A549 (cell line): ENCODE data around the gene COQ9.
A peak's percentile ranks its signal among the peaks of the same experiment; 100 is the strongest.

Experiments
- BHLHE40 ChIP-seq: IDR thresholded peaks from 2 replicates; pipeline ENCODE4 v1.6.1; 2012; ENCODE audit warnings: low read depth, low read length, inconsistent platforms
- CEBPB ChIP-seq, 2 experiments: fragments of >200 bp in 1 of 2; sonication (Bioruptor Twin) in 1 of 2; formaldehyde crosslinking in 1 of 2; IDR thresholded peaks; 2 replicates each; pipeline ENCODE4 v1.6.1; 2012 to 2016
- CTCF ChIP-seq: fragments of >200 bp; sonication (Bioruptor Twin); formaldehyde crosslinking; IDR thresholded peaks from 3 replicates; pipeline ENCODE4 v1.5.1; 2016
- E2F6 ChIP-seq: IDR thresholded peaks from 2 replicates; pipeline ENCODE4 v1.6.1; 2012; ENCODE audit warnings: low read depth, borderline replicate concordance
- EP300 ChIP-seq, 2 experiments: fragments of >200 bp; sonication (Bioruptor Twin); formaldehyde crosslinking; IDR thresholded peaks; 2 replicates in 1 of 2; 3 replicates in 1 of 2; pipeline ENCODE4 v1.6.1; 2016 to 2017
- FOSL2 ChIP-seq, 2 experiments: fragments of 450-650 bp in 1 of 2; fragments of >200 bp in 1 of 2; sonication (Bioruptor Twin) in 1 of 2; formaldehyde crosslinking; IDR thresholded peaks; 2 replicates each; pipeline versions ENCODE4 v1.5.0 to v1.6.1; 2016 to 2020; ENCODE audit warnings: mild to moderate bottlenecking in 1 of 2, moderate library complexity in 1 of 2
- MAZ ChIP-seq: fragments of 150-350 bp; IDR thresholded peaks from 2 replicates; pipeline ENCODE4 v1.6.1; 2014; ENCODE audit warnings: antibody characterized with exemption, low read depth, low read length, borderline replicate concordance
- NFE2L2 ChIP-seq: fragments of 150-350 bp; conservative IDR thresholded peaks from 2 replicates; pipeline ENCODE4 v1.6.1; 2014; ENCODE audit warnings: low read length
- POLR2A ChIP-seq: IDR thresholded peaks from 2 replicates; pipeline ENCODE4 v1.6.1; 2012; ENCODE audit warnings: mild to moderate bottlenecking, low read length
- RAD21 ChIP-seq, 2 experiments: fragments of >200 bp in 1 of 2; sonication (Bioruptor Twin) in 1 of 2; formaldehyde crosslinking in 1 of 2; IDR thresholded peaks in 1 of 2; conservative IDR thresholded peaks in 1 of 2; 2 replicates in 1 of 2; 3 replicates in 1 of 2; pipeline ENCODE4 v1.6.1; 2012 to 2018; ENCODE audit warnings: inconsistent platforms in 1 of 2
- SMC3 ChIP-seq: fragments of >200 bp; sonication (Bioruptor Twin); formaldehyde crosslinking; IDR thresholded peaks from 3 replicates; pipeline ENCODE4 v1.6.1; 2018; ENCODE audit warnings: inconsistent platforms
- SREBF2 ChIP-seq: fragments of 450-650 bp; IDR thresholded peaks from 2 replicates; pipeline ENCODE4 v1.6.1; 2014; ENCODE audit warnings: mild to moderate bottlenecking, moderate library complexity

- TF ChIP-seq POLR2A (peak; percentile 83), CEBPB (IDR thresholded peaks at IDR 0.05) (no peak), CTCF (no peak), NFE2L2 (no peak), RAD21 (conservative IDR thresholded peaks at IDR 0.05 in 1 of 2, IDR thresholded peaks at IDR 0.05 in 1 of 2) (0 out of 5 replicates have a peak, but pooled peaks of 1 of the 2 experiments have one; percentile 10), SMC3 (no peak), MAZ (no peak), E2F6 (peak; percentile 53; the same call in 1 of the 2 replicates), EP300 (IDR thresholded peaks at IDR 0.05) (no peak), BHLHE40 (no peak), SREBF2 (no peak), FOSL2 (IDR thresholded peaks at IDR 0.05) (no peak), FOSL2 (CRISPR knock-in tag; IDR thresholded peaks at IDR 0.05) (no peak)
Measured at GRCh38 chr16:57447186-57447962, at the start of gene COQ9, which contains the start of gene CIAPIN1.
